ENCODE results near the gene RHOT2.

Gene RHOT2

DNA sequence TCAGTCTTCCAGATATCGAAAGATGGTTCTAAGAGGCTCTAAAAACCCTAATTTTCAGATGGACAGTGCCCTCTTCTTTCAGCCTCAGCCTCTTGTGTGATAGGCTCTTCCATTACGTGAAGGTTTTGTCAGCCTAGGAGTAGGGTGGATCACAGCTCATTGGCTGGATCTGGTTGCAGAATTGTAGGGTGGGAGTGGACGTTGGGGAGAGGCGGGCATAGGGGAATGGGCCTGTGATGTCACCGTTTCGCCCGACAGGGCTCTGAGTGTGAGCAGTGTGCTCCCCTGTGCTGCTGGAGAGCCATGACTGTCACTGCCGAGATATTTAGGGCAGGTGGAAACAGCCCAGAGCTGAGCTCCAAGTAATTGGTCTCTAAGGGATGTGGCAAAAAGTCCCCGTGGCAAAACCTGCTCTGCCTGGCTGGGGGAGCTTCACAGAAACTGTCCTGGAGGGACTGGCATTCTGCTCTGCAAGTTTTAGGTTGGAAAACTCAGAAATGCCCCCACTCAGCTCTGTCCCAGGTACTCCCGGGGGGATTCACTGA is 43.3 kb upstream of the RHOT2 start:
- intact Hi-C loops (cut with DNase I; ENCODE audit: low total_unique reads): no loop called here
- no peak for DNase-seq
- TF ChIP-seq, protein P1, sequence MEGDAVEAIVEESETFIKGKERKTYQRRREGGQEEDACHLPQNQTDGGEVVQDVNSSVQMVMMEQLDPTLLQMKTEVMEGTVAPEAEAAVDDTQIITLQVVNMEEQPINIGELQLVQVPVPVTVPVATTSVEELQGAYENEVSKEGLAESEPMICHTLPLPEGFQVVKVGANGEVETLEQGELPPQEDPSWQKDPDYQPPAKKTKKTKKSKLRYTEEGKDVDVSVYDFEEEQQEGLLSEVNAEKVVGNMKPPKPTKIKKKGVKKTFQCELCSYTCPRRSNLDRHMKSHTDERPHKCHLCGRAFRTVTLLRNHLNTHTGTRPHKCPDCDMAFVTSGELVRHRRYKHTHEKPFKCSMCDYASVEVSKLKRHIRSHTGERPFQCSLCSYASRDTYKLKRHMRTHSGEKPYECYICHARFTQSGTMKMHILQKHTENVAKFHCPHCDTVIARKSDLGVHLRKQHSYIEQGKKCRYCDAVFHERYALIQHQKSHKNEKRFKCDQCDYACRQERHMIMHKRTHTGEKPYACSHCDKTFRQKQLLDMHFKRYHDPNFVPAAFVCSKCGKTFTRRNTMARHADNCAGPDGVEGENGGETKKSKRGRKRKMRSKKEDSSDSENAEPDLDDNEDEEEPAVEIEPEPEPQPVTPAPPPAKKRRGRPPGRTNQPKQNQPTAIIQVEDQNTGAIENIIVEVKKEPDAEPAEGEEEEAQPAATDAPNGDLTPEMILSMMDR (IDR thresholded peaks at IDR 0.05): no peak
- no peaks in the 10 kb centered on the region for H3K9me3 ChIP-seq
- H3K4me1 ChIP-seq: peaks cover 0 to 6% (median 0%) of the 10 kb centered on the region in 4 donors
- H3K27ac ChIP-seq: no peak overlapping the region
- no peaks in the 10 kb centered on the region for H3K27me3 ChIP-seq
- no peak overlapping the region for H3K4me3 ChIP-seq
- peaks cover 15 to 49% (median 35%) of the 10 kb centered on the region in 3 donors for H3K36me3 ChIP-seq

DNA sequence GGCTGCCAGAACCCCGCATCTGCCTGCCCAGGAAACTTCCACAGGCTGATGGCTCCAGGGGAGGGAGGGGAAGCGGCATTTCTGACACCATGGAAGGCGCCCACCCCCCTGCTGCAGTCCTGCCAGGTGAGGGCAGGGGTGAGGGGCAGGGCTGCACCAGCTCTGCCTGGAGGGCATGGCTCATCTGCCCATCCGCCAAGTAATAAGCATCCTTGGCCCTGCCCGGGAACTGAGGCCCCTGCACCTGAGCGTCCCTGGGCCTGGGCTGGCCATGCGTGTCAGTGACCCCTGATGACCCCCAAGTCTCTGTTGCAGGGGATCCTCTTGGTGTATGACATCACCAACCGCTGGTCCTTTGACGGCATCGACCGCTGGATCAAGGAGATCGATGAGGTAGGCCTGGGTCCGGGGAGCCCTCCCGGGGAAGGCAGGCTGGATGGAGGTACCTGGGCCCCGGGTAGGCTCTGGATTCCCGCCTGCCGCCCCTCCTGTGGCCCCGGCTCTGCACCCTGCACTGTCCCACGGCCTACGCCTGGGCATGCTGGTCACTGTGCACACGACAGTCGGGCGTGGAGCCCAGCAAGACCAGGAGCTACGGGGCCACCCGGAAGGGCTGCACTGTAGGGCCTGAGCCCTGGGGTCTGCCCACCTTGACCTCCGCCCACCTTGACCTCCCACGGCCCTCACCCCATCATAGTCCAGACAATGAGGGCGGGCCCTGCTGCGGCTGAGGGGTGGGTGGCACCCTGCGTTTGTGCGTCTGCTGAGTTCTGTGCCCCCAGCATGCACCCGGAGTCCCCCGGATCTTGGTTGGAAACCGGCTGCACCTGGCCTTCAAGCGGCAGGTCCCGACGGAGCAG is 42.6 kb upstream of the RHOT2 start:
- TF ChIP-seq, protein P1 (IDR thresholded peaks at IDR 0.05): no peak
- DNase-seq: no peak
- peaks cover 15 to 52% (median 35%) of the 10 kb centered on the region in 3 donors for H3K36me3 ChIP-seq
- no peaks in the 10 kb centered on the region for H3K27me3 ChIP-seq
- no peak overlapping the region for H3K4me3 ChIP-seq
- H3K27ac ChIP-seq: no peak overlapping the region
- H3K9me3 ChIP-seq: no peaks in the 10 kb centered on the region
- intact Hi-C loops (cut with DNase I; ENCODE audit: low total_unique reads): no loop called here
- peaks cover 0 to 14% (median 2%) of the 10 kb centered on the region in 4 donors for H3K4me1 ChIP-seq

DNA sequence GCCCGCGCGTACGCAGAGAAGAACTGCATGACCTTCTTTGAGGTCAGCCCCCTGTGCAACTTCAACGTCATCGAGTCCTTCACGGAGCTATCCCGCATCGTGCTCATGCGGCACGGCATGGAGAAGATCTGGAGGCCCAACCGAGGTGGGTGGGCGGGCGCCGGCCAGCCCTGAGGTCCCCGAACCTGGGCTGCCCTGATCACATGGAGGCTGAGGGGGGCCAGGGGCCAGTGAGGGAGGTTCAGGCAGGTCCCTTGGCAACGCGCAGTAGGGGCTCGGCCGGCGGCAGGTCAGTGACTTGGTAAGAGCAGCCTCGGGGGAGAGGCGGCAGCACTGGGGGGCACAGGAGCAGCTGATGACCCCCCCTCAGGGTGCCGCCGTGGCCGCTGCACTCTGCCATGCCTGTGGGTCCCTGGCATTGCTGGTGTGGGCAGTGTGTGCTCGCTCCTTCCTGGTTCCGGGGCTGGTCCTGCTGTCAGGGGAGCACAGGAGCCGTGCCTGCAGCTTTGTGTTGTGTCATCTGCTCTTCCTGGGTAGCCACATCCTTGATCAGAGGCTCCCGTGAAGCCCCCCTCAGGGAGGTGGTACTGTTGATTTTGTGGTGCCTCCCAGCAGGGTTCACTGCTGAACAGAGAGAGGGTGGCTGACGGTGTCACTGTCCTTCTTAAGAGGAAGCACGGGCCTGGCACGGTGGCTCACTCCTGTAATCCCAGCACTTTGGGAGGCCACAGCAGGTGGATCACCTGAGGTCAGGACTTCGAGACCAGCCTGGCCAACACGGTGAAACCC is 41.8 kb upstream of the RHOT2 start:
- H3K36me3 ChIP-seq: peaks cover 15 to 52% (median 35%) of the 10 kb centered on the region in 3 donors
- DNase-seq: no peak
- H3K27ac ChIP-seq: no peak overlapping the region
- intact Hi-C loops (cut with DNase I; ENCODE audit: low total_unique reads): no loop called here
- H3K4me3 ChIP-seq: no peak overlapping the region
- TF ChIP-seq, protein P1 (IDR thresholded peaks at IDR 0.05): no peak
- peaks cover 0 to 22% (median 9%) of the 10 kb centered on the region in 4 donors for H3K4me1 ChIP-seq
- peaks cover 0 to 2% of the 10 kb centered on the region in 2 donors for H3K27me3 ChIP-seq
- no peaks in the 10 kb centered on the region for H3K9me3 ChIP-seq

DNA sequence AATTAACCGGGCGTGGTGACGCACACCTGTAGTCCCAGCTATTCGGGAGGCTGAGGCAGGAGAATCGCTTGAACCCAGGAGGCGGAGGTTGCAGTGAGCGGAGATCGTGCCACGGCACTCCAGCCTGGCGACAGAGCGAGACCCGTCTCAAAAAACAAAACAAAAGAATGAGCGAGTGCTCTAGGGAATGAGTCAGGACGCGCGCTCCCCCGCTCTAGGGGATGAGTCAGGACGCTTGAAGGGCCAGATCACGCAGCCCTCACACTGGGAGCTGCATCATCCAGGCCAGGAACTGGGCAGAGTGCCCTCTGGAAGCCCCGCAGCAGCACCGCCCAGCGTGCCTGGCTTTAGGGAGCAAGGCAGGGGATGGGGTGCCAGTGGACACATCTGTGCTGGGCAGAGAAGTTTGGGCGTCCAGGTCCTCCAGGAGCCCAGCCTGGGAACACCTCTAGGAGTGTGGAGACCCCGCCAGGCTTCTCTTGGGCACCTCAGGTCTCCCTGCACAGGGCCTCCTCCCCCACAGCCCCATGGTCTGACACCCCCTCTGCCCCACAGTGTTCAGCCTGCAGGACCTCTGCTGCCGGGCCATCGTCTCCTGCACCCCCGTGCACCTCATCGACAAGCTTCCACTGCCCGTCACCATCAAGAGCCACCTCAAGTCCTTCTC is 41.0 kb upstream of the RHOT2 start:
- Histone ChIP-seq H3K9me3 (no peaks in the 10 kb centered on the region), H3K4me3 (no peak overlapping the region), H3K36me3 (peaks cover 15 to 52% (median 35%) of the 10 kb centered on the region in 3 donors), H3K27ac (no peak overlapping the region), H3K4me1 (peaks cover 0 to 22% (median 11%) of the 10 kb centered on the region in 4 donors), H3K27me3 (peaks cover 0 to 4% of the 10 kb centered on the region in 2 donors)
- intact Hi-C loops (cut with DNase I; ENCODE audit: low total_unique reads): no loop called here
- TF ChIP-seq, protein P1 (IDR thresholded peaks at IDR 0.05): no peak
- no peak for DNase-seq
